ENCODE results near the gene SUSD4.

GRCh38 chr1:223273511-223273910 is 90.5 kb downstream of the SUSD4 start:
- no peak for TF ChIP-seq CTCF (conservative IDR thresholded peaks at IDR 0.05; ENCODE audit: low read length)
- no peak for TF ChIP-seq EZH2phosphoT487 (IDR thresholded peaks at IDR 0.05; ENCODE audit: borderline replicate concordance)
